HepG2 (cell line): ENCODE results near the gene RHBDF2. TPM values are rescaled to one million over a fixed set of nuclear protein-coding genes. Genes with fewer than 3 reads are reported as not detected.

ENCODE experiments used
- ELF4 ChIP-seq: sonication (generic); formaldehyde crosslinking; IDR thresholded peaks from 2 replicates; pipeline ENCODE4 v1.5.0; 2020; ENCODE audit warnings: missing genetic modification reagents, mild to moderate bottlenecking, moderate library complexity, borderline replicate concordance
- ESRRA ChIP-seq: sonication (generic); formaldehyde crosslinking; IDR thresholded peaks from 2 replicates; pipeline ENCODE4 v1.5.1; 2020; ENCODE audit warnings: mild to moderate bottlenecking, low read depth, missing genetic modification reagents
- FOXJ3 ChIP-seq: sonication (generic); formaldehyde crosslinking; IDR thresholded peaks from 2 replicates; pipeline ENCODE4 v1.4.0; 2020; ENCODE audit warnings: missing genetic modification reagents, mild to moderate bottlenecking, borderline replicate concordance
- NCOA5 ChIP-seq: sonication (generic); formaldehyde crosslinking; IDR thresholded peaks from 2 replicates; pipeline ENCODE4 v1.4.0; 2020; ENCODE audit warnings: missing genetic modification reagents
- SCMH1 ChIP-seq: sonication (generic); formaldehyde crosslinking; IDR thresholded peaks from 2 replicates; pipeline ENCODE4 v1.9.0; 2021; ENCODE audit warnings: missing genetic modification reagents, mild to moderate bottlenecking, borderline replicate concordance
- SOX6 ChIP-seq, 2 experiments: fragments of 450-650 bp in 1 of 2; sonication (generic) in 1 of 2; formaldehyde crosslinking in 1 of 2; IDR thresholded peaks; 2 replicates each; pipeline versions ENCODE4 v1.4.0 to v1.6.1; 2017 to 2020; ENCODE audit warnings: antibody characterized with exemption in 1 of 2, mild to moderate bottlenecking in 1 of 2, missing genetic modification reagents in 1 of 2
- THYN1 ChIP-seq: sonication (generic); formaldehyde crosslinking; IDR thresholded peaks from 2 replicates; pipeline ENCODE4 v1.8.1; 2023; ENCODE audit warnings: low read depth, mild to moderate bottlenecking, moderate library complexity, missing genetic modification reagents, borderline replicate concordance
- U2AF2 ChIP-seq: fragments of 200-400 bp; formaldehyde crosslinking; IDR thresholded peaks from 2 replicates; pipeline ENCODE4 v1.6.1; 2017; ENCODE audit warnings: low read depth, mild to moderate bottlenecking, low read length
- ZNF17 ChIP-seq: sonication (generic); formaldehyde crosslinking; IDR thresholded peaks from 2 replicates; pipeline ENCODE4 v1.5.0; 2020; ENCODE audit warnings: mild to moderate bottlenecking, missing genetic modification reagents
- ZNF180 ChIP-seq: sonication (generic); formaldehyde crosslinking; IDR thresholded peaks from 2 replicates; pipeline ENCODE4 v1.4.0; 2020; ENCODE audit warnings: low read depth, missing genetic modification reagents, borderline replicate concordance
- ZNF282 ChIP-seq: fragments of 450-650 bp; IDR thresholded peaks from 2 replicates; pipeline ENCODE4 v1.6.1; 2018; ENCODE audit not compliant: partially characterized antibody
- ZNF333 ChIP-seq: sonication (generic); formaldehyde crosslinking; IDR thresholded peaks from 2 replicates; pipeline ENCODE4 v1.4.0; 2020; ENCODE audit warnings: mild to moderate bottlenecking, missing genetic modification reagents, borderline replicate concordance
- ZNF354B ChIP-seq: sonication (generic); formaldehyde crosslinking; IDR thresholded peaks from 2 replicates; pipeline ENCODE4 v1.8.0; 2022; ENCODE audit warnings: mild to moderate bottlenecking, missing genetic modification reagents
- ZNF772 ChIP-seq: sonication (generic); formaldehyde crosslinking; IDR thresholded peaks from 2 replicates; pipeline ENCODE4 v1.5.0; 2020; ENCODE audit warnings: mild to moderate bottlenecking, missing genetic modification reagents
- ZSCAN5A ChIP-seq: sonication (generic); formaldehyde crosslinking; IDR thresholded peaks from 2 replicates; pipeline ENCODE4 v1.8.0; 2022; ENCODE audit warnings: mild to moderate bottlenecking, missing genetic modification reagents, borderline replicate concordance
- polyA plus RNA-seq, 8 experiments: library from polyadenylated mRNA; depleted of rRNA in 3 of 8; stranded (reverse) in 7 of 8; unstranded in 1 of 8; fragments of >200 nt; fragmentation: Illumina TruSeq in 4 of 8; extraction: Trizol in 4 of 8; gene quantifications; 2 replicates each; pipeline versions ENCODE4 v1.2.1 to v1.2.3, GENCODE V29; 2011 to 2016; ENCODE audit warnings: low read depth in 4 of 8, missing spikeins in 1 of 8, mixed read lengths in 1 of 8; ENCODE audit not compliant: insufficient read depth in 1 of 8
- total RNA-seq, 5 experiments: library from RNA; depleted of rRNA; stranded (reverse); fragments of >200 nt; fragmentation: Illumina TruSeq; extraction: Trizol; gene quantifications; 2 replicates each; pipeline ENCODE4 v1.2.3, GENCODE V29; 2016; ENCODE audit warnings: low read depth in 1 of 5
- TF ChIP-seq, protein P1 (sequence below): sonication (generic); formaldehyde crosslinking; IDR thresholded peaks from 2 replicates; pipeline ENCODE4 v1.4.0; 2020; ENCODE audit warnings: missing genetic modification reagents
- TF ChIP-seq, protein P2 (sequence below): sonication (generic); formaldehyde crosslinking; IDR thresholded peaks from 2 replicates; pipeline ENCODE4 v1.5.0; 2020; ENCODE audit warnings: missing genetic modification reagents
- TF ChIP-seq, protein P3 (sequence below): conservative IDR thresholded peaks from 2 replicates; pipeline ENCODE4 v1.6.1; 2018; ENCODE audit warnings: missing genetic modification reagents
- TF ChIP-seq, protein P4 (sequence below): sonication (generic); formaldehyde crosslinking; IDR thresholded peaks from 2 replicates; pipeline ENCODE4 v1.9.0; 2022; ENCODE audit warnings: missing genetic modification reagents, mild to moderate bottlenecking, borderline replicate concordance

Gene RHBDF2
- total and polyA plus RNA-seq, 2 of the 13 experiments (the other 11 are each of a cell fraction or from before 2014, with no cell fraction given), result 7.8 to 24.2 TPM

DNA sequence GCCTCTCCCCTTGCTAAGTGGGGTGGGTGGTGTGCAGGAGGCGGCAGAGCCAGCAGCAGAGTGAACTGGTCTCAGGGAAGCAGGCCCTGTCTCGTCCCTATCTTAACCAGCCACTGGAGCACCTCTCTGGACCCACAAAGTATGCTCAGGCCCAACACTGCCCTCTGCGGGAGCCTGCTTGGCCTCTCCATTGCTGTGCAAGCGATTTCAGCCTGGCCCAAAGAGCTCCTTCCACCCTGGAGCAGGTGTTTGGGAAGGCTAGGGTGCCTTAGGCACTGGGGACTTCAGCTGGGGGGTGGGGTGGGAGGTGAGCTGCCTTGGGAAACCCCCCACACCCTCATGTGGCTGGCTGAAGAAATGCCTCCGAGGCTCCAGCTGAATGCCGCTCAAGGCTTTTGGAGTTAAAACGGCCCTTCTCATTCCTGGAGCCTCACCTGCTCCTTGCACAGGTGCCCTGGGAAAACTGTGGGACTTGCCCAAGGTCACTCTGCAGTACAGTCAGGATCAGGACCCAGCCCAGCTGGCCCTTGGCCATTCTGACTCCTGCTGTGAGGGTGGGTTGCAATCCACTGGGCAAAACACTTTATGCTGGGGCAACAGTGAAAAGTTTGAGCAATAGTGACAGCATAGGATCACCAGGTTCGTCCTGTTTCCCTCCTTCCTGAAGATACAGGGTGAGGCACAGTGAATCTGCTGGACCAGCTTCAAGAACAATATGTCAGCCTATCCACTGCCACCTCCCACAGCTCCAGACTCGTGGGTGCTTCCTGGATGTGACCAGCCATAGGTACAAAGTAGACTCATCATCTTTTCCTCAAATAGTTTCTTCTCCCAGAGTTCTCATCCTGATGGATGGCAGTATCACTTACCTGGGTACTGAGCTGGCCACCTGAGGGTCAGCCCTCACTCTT, 42.4 kb downstream of the RHBDF2 start (continued):
- no peak for TF ChIP-seq SOX6 (IDR thresholded peaks at IDR 0.05)
- TF ChIP-seq SOX6 (CRISPR knock-in tag; IDR thresholded peaks at IDR 0.05), result 0 out of 2 replicates have a peak, but pooled peaks have one; percentile 25
- TF ChIP-seq, protein P1, sequence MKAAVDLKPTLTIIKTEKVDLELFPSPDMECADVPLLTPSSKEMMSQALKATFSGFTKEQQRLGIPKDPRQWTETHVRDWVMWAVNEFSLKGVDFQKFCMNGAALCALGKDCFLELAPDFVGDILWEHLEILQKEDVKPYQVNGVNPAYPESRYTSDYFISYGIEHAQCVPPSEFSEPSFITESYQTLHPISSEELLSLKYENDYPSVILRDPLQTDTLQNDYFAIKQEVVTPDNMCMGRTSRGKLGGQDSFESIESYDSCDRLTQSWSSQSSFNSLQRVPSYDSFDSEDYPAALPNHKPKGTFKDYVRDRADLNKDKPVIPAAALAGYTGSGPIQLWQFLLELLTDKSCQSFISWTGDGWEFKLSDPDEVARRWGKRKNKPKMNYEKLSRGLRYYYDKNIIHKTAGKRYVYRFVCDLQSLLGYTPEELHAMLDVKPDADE, result no peak
- TF ChIP-seq, protein P2, sequence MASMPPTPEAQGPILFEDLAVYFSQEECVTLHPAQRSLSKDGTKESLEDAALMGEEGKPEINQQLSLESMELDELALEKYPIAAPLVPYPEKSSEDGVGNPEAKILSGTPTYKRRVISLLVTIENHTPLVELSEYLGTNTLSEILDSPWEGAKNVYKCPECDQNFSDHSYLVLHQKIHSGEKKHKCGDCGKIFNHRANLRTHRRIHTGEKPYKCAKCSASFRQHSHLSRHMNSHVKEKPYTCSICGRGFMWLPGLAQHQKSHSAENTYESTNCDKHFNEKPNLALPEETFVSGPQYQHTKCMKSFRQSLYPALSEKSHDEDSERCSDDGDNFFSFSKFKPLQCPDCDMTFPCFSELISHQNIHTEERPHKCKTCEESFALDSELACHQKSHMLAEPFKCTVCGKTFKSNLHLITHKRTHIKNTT (CRISPR knock-in tag), result no peak
- no peak for TF ChIP-seq ZSCAN5A (CRISPR knock-in tag)
- no peak for TF ChIP-seq ZNF282
- no peak for TF ChIP-seq THYN1 (CRISPR knock-in tag)
- TF ChIP-seq, protein P3, sequence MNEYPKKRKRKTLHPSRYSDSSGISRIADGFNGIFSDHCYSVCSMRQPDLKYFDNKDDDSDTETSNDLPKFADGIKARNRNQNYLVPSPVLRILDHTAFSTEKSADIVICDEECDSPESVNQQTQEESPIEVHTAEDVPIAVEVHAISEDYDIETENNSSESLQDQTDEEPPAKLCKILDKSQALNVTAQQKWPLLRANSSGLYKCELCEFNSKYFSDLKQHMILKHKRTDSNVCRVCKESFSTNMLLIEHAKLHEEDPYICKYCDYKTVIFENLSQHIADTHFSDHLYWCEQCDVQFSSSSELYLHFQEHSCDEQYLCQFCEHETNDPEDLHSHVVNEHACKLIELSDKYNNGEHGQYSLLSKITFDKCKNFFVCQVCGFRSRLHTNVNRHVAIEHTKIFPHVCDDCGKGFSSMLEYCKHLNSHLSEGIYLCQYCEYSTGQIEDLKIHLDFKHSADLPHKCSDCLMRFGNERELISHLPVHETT, result no peak
- TF ChIP-seq ZNF772 (CRISPR knock-in tag), result no peak
- no peak for TF ChIP-seq U2AF2
- no peak for TF ChIP-seq SCMH1 (CRISPR knock-in tag)
- no peak for TF ChIP-seq ZNF354B (CRISPR knock-in tag)
- no peak for TF ChIP-seq NCOA5 (CRISPR knock-in tag)
- no peak for TF ChIP-seq ESRRA (CRISPR knock-in tag)
- TF ChIP-seq ZNF180, result no peak
- TF ChIP-seq, protein P4, sequence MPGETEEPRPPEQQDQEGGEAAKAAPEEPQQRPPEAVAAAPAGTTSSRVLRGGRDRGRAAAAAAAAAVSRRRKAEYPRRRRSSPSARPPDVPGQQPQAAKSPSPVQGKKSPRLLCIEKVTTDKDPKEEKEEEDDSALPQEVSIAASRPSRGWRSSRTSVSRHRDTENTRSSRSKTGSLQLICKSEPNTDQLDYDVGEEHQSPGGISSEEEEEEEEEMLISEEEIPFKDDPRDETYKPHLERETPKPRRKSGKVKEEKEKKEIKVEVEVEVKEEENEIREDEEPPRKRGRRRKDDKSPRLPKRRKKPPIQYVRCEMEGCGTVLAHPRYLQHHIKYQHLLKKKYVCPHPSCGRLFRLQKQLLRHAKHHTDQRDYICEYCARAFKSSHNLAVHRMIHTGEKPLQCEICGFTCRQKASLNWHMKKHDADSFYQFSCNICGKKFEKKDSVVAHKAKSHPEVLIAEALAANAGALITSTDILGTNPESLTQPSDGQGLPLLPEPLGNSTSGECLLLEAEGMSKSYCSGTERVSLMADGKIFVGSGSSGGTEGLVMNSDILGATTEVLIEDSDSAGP (CRISPR knock-in tag), result 0 out of 2 replicates have a peak, but pooled peaks have one; percentile 36
- TF ChIP-seq ZNF333 (CRISPR knock-in tag), result no peak
- TF ChIP-seq FOXJ3 (CRISPR knock-in tag), result no peak
- no peak for TF ChIP-seq ELF4 (CRISPR knock-in tag)
- TF ChIP-seq ZNF17, result no peak
